Neutrophil (primary cell): Measurements from ENCODE around the gene XRCC5.

ENCODE experiments used
- H3K27ac ChIP-seq: fragments of 200-600 bp; sonication (generic); 2 replicates; pipeline ENCODE4 v1.5.1; 2016; ENCODE audit warnings: mild to moderate bottlenecking, moderate library complexity
- H3K27me3 ChIP-seq: fragments of 200-600 bp; sonication (generic); 2 replicates; pipeline ENCODE4 v1.6.0; 2016; ENCODE audit warnings: mild to moderate bottlenecking
- H3K36me3 ChIP-seq: fragments of 200-600 bp; sonication (generic); 2 replicates; pipeline ENCODE4 v1.5.1; 2017
- H3K4me1 ChIP-seq, 2 experiments: fragments of 200-600 bp in 1 of 2; sonication (generic) in 1 of 2; 1 replicate in 1 of 2; 2 replicates in 1 of 2; pipeline versions ENCODE4 v1.5.1 to v1.6.1; 2013 to 2016; ENCODE audit warnings: low read depth in 1 of 2, low read length in 1 of 2, mild to moderate bottlenecking in 1 of 2, moderate library complexity in 1 of 2; ENCODE audit not compliant: control insufficient read depth in 1 of 2, insufficient read depth in 1 of 2
- H3K4me3 ChIP-seq, 2 experiments: fragments of 200-600 bp in 1 of 2; sonication (generic) in 1 of 2; 1 replicate in 1 of 2; 2 replicates in 1 of 2; pipeline ENCODE4 v1.5.1; 2013 to 2016; ENCODE audit warnings: low read depth in 1 of 2, low read length in 1 of 2, mild to moderate bottlenecking in 1 of 2, moderate library complexity in 1 of 2
- H3K9me3 ChIP-seq: fragments of 200-600 bp; sonication (generic); 2 replicates; pipeline ENCODE4 v1.5.1; 2016
- TF ChIP-seq, protein P1 (sequence below): fragments of 200-600 bp; sonication (generic); IDR thresholded peaks from 2 replicates; pipeline ENCODE4 v1.5.1; 2016; ENCODE audit warnings: antibody characterized with exemption

Gene XRCC5

GRCh38 chr2:216081487-216082116 is 27.5 kb upstream of the XRCC5 start, which contains the start of the genes PECR and TMEM169:
TSS of gene PECR (minus strand) at chr2:216081809. CDS start at chr2:216081741, 68 bp downstream.
TSS of gene TMEM169 (plus strand) at chr2:216081919. CDS start at chr2:216095964, 14,045 bp downstream.
- peaks cover 48 to 56% of the 10 kb centered on the region in 2 experiments for H3K4me1 ChIP-seq
- no peaks in the 10 kb centered on the region for H3K27me3 ChIP-seq
- no peaks in the 10 kb centered on the region for H3K9me3 ChIP-seq
- peak within 1 kb of the TSS; percentile 81 for H3K27ac ChIP-seq
- no peaks in the 10 kb centered on the region for H3K36me3 ChIP-seq
- peak within 1 kb of the TSS; percentile 83 to 91 for H3K4me3 ChIP-seq
- TF ChIP-seq, protein P1, sequence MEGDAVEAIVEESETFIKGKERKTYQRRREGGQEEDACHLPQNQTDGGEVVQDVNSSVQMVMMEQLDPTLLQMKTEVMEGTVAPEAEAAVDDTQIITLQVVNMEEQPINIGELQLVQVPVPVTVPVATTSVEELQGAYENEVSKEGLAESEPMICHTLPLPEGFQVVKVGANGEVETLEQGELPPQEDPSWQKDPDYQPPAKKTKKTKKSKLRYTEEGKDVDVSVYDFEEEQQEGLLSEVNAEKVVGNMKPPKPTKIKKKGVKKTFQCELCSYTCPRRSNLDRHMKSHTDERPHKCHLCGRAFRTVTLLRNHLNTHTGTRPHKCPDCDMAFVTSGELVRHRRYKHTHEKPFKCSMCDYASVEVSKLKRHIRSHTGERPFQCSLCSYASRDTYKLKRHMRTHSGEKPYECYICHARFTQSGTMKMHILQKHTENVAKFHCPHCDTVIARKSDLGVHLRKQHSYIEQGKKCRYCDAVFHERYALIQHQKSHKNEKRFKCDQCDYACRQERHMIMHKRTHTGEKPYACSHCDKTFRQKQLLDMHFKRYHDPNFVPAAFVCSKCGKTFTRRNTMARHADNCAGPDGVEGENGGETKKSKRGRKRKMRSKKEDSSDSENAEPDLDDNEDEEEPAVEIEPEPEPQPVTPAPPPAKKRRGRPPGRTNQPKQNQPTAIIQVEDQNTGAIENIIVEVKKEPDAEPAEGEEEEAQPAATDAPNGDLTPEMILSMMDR = no peak

GRCh38 chr2:216082117-216082711 is 26.9 kb upstream of the XRCC5 start:
- no peaks in the 10 kb centered on the region for H3K9me3 ChIP-seq

DNA sequence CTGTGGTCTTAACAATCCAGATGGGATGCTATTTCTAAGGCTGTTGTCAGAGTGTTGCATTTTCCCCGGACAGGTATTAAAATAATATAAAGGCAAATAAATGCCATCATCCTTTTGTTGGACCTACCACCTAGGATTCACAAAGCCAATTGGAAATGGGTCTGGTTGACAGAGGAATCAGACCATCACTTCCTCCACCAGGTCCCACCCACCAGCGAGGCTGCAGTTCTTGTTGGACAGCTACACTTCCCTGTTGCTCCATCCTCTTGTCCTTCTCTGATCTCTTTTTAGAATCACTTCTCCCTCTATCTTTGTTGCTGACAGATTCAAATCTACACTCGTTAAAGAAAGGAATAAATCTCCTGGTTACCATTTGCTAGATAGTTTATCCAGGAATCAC is 26.3 kb upstream of the XRCC5 start:
- Histone ChIP-seq H3K27me3 (no peaks in the 10 kb centered on the region), H3K4me1 (peaks cover 48 to 55% of the 10 kb centered on the region in 2 experiments), H3K9me3 (no peaks in the 10 kb centered on the region), H3K27ac (peak overlapping the region; percentile 81), H3K4me3 (peak overlapping the region; percentile 83 to 91), H3K36me3 (no peaks in the 10 kb centered on the region)
- TF ChIP-seq, protein P1 = no peak

More at GRCh38 chr2:216082117-216082711, 26.9 kb upstream of the XRCC5 start:
- Histone ChIP-seq H3K36me3 (no peaks in the 10 kb centered on the region), H3K4me1 (peaks cover 48 to 56% of the 10 kb centered on the region in 2 experiments), H3K27me3 (no peaks in the 10 kb centered on the region), H3K27ac (peak overlapping the region; percentile 81), H3K4me3 (peak overlapping the region; percentile 83 to 91)
- TF ChIP-seq, protein P1 = no peak

GRCh38 chr2:216083464-216084281 is 25.5 kb upstream of the XRCC5 start:
- Histone ChIP-seq H3K27me3 (no peaks in the 10 kb centered on the region), H3K36me3 (no peaks in the 10 kb centered on the region), H3K27ac (no peak overlapping the region), H3K4me1 (peaks cover 41 to 47% of the 10 kb centered on the region in 2 experiments), H3K9me3 (no peaks in the 10 kb centered on the region), H3K4me3 (no peak overlapping the region)
- TF ChIP-seq, protein P1 = no peak

DNA sequence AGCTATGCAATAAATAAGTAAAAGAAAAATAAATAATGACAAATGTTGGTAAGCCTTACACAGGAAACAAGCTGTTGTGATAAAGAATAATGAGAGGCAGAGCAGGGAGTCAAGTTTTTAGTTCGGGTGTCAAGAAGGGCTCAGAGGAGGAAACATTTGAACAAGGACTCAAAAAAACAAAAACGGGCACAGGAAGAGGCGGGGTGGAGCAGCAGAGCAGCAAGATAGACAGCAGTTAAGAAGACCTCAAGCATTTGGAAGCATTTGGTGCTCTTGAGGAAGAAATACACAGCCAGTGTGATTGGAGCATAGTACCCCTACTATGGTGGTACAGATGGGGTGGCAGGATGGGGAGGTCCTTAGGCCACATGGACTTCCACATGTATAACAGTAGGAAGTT is 24.6 kb upstream of the XRCC5 start:
- Histone ChIP-seq H3K9me3 (no peaks in the 10 kb centered on the region), H3K27me3 (no peaks in the 10 kb centered on the region), H3K4me3 (no peak overlapping the region), H3K27ac (no peak overlapping the region), H3K4me1 (peaks cover 34 to 40% of the 10 kb centered on the region in 2 experiments), H3K36me3 (no peaks in the 10 kb centered on the region)
- TF ChIP-seq, protein P1 = no peak
